ENCODE data around the gene SNPH. TPM values are rescaled to one million over a fixed set of nuclear protein-coding genes. Genes with fewer than 3 reads are reported as not detected.

The SNPH gene
- total RNA-seq, 1 experiment from 2014 or later = 2.2 TPM

- no TSS peak for BruUV-seq (replicated peaks)
- Mint-ChIP-seq H3K9me3 (ENCODE audit: unreplicated experiment) (no peaks in the 10 kb centered on the region), H3K4me3 (ENCODE audit: unreplicated experiment) (no peak overlapping the region), H3K27ac (ENCODE audit: low read depth, unreplicated experiment) (no peak overlapping the region), H3K4me1 (ENCODE audit: insufficient read depth, unreplicated experiment) (no peaks in the 10 kb centered on the region), H3K27me3 (ENCODE audit: insufficient read depth, unreplicated experiment) (no peaks in the 10 kb centered on the region), H3K36me3 (ENCODE audit: insufficient read depth, unreplicated experiment) (no peaks in the 10 kb centered on the region)
- POLR2A ChIA-PET = no interaction called here
- DNase-seq (ENCODE audit: unreplicated experiment) = no peak
- TF ChIP-seq CTCF (IDR thresholded peaks at IDR 0.05; ENCODE audit: unreplicated experiment) = no peak
- intact Hi-C loops (cut with micrococcal nuclease) = no loop called here
- CTCF ChIA-PET = interaction anchor here (0.6 to 1.5 kb wide), 7 partner anchors 8 to 220 kb away, joined by 3 to 5 read pairs (median 3); no protein-coding TSS in a partner anchor
Observed at GRCh38 chr20:1283522-1284510, 17.7 kb downstream of the SNPH start.

- Mint-ChIP-seq H3K4me3 (ENCODE audit: unreplicated experiment) (no peak overlapping the region), H3K27me3 (ENCODE audit: insufficient read depth, unreplicated experiment) (no peaks in the 10 kb centered on the region), H3K36me3 (ENCODE audit: insufficient read depth, unreplicated experiment) (no peaks in the 10 kb centered on the region), H3K4me1 (ENCODE audit: insufficient read depth, unreplicated experiment) (peaks cover 4% of the 10 kb centered on the region), H3K27ac (ENCODE audit: low read depth, unreplicated experiment) (no peak overlapping the region), H3K9me3 (ENCODE audit: unreplicated experiment) (no peaks in the 10 kb centered on the region)
- CTCF ChIA-PET = interaction anchor here (0.8 kb wide), 1 partner anchor 26 kb away, joined by 5 read pairs; no protein-coding TSS in a partner anchor
- DNase-seq (ENCODE audit: unreplicated experiment) = no peak
- POLR2A ChIA-PET = interaction anchor here (0.7 kb wide), 1 partner anchor 11 kb away, joined by 3 read pairs; no protein-coding TSS in a partner anchor
- BruUV-seq (replicated peaks) = no TSS peak
- no peak for TF ChIP-seq CTCF (IDR thresholded peaks at IDR 0.05; ENCODE audit: unreplicated experiment)
- intact Hi-C loops (cut with micrococcal nuclease) = no loop called here
Observed at GRCh38 chr20:1286267-1287024, 20.4 kb downstream of the SNPH start.

GRCh38 chr20:1287306-1287705, 21.2 kb downstream of the SNPH start:
- H3K4me1 Mint-ChIP-seq (ENCODE audit: insufficient read depth, unreplicated experiment) = peaks cover 13% of the 10 kb centered on the region
- no peak overlapping the region for H3K27ac Mint-ChIP-seq (ENCODE audit: low read depth, unreplicated experiment)
- CTCF ChIA-PET = interaction anchor here (1.0 kb wide), 1 partner anchor 22 kb away, joined by 3 read pairs; no protein-coding TSS in a partner anchor
- no peaks in the 10 kb centered on the region for H3K9me3 Mint-ChIP-seq (ENCODE audit: unreplicated experiment)
- TF ChIP-seq CTCF (IDR thresholded peaks at IDR 0.05; ENCODE audit: unreplicated experiment) = no peak
- no peak overlapping the region for H3K4me3 Mint-ChIP-seq (ENCODE audit: unreplicated experiment)
- POLR2A ChIA-PET = interaction anchor here (0.6 kb wide), 1 partner anchor 131 kb away, joined by 3 read pairs; no protein-coding TSS in a partner anchor
- intact Hi-C loops (cut with micrococcal nuclease) = no loop called here
- no TSS peak for BruUV-seq (replicated peaks)
- no peak for DNase-seq (ENCODE audit: unreplicated experiment)
- no peaks in the 10 kb centered on the region for H3K36me3 Mint-ChIP-seq (ENCODE audit: insufficient read depth, unreplicated experiment)
- H3K27me3 Mint-ChIP-seq (ENCODE audit: insufficient read depth, unreplicated experiment) = no peaks in the 10 kb centered on the region

Measured in MCF 10A (cell line).